NCI-H1694 treated with DMSO at 0.1 percent for 48 hours (cell line): ENCODE data around the gene SLCO3A1.

Experiments
- DNase-seq: peaks from one replicate; lab custom pipeline; 2025; lab: John Stamatoyannopoulos, UW

The SLCO3A1 gene

GRCh38 chr15:91882858-91883586 lies 29.5 kb downstream of the SLCO3A1 start:
- DNase-seq = peak; percentile 69

- DNase-seq = no peak
Observed at GRCh38 chr15:91884606-91885005, 31.1 kb downstream of the SLCO3A1 start.

- no peak for DNase-seq
Observed at GRCh38 chr15:91885054-91885453, 31.5 kb downstream of the SLCO3A1 start.

GRCh38 chr15:91885714-91886270 lies 32.3 kb downstream of the SLCO3A1 start:
- peak; percentile 34 for DNase-seq

- no peak for DNase-seq
Observed at GRCh38 chr15:91886878-91887277, 33.4 kb downstream of the SLCO3A1 start.

- no peak for DNase-seq
Observed at GRCh38 chr15:91887321-91887720, 33.8 kb downstream of the SLCO3A1 start.

- no peak for DNase-seq
Observed at GRCh38 chr15:91887921-91888373, 34.4 kb downstream of the SLCO3A1 start.

GRCh38 chr15:91889111-91889815 lies 35.8 kb downstream of the SLCO3A1 start:
- DNase-seq = no peak

GRCh38 chr15:91890614-91891013 lies 37.1 kb downstream of the SLCO3A1 start:
- no peak for DNase-seq

- no peak for DNase-seq
Observed at GRCh38 chr15:91891101-91891500, 37.6 kb downstream of the SLCO3A1 start.

GRCh38 chr15:91891788-91892345 lies 38.4 kb downstream of the SLCO3A1 start:
- no peak for DNase-seq

GRCh38 chr15:91892436-91892835 lies 38.9 kb downstream of the SLCO3A1 start:
- DNase-seq = no peak

- DNase-seq = no peak
Observed at GRCh38 chr15:91894606-91895005, 41.1 kb downstream of the SLCO3A1 start.

- DNase-seq = no peak
Observed at GRCh38 chr15:91895051-91895450, 41.5 kb downstream of the SLCO3A1 start.

- DNase-seq = no peak
Observed at GRCh38 chr15:91896341-91897055, 43.0 kb downstream of the SLCO3A1 start.

GRCh38 chr15:91897585-91898372 lies 44.3 kb downstream of the SLCO3A1 start:
- no peak for DNase-seq

GRCh38 chr15:91898843-91899242 lies 45.3 kb downstream of the SLCO3A1 start:
- DNase-seq = no peak

- no peak for DNase-seq
Observed at GRCh38 chr15:91904942-91905341, 51.4 kb downstream of the SLCO3A1 start.

GRCh38 chr15:91908391-91908790 lies 54.9 kb downstream of the SLCO3A1 start:
- DNase-seq = no peak

- no peak for DNase-seq
Observed at GRCh38 chr15:91909111-91909510, 55.6 kb downstream of the SLCO3A1 start.

- DNase-seq = no peak
Observed at GRCh38 chr15:91909574-91909973, 56.1 kb downstream of the SLCO3A1 start.
